HepG2 (cell line): ENCODE results near the gene RNU4-1. TPM values are rescaled to one million over a fixed set of nuclear protein-coding genes. Genes with fewer than 3 reads are reported as not detected.
A peak's percentile ranks its signal among the peaks of the same experiment; 100 is the strongest.

Experiments used
- IRF2 ChIP-seq: IDR thresholded peaks from 2 replicates; pipeline ENCODE4 v1.6.1; 2018; ENCODE audit warnings: missing genetic modification reagents, missing compliant biosample characterization
- MEIS1 ChIP-seq: sonication (generic); formaldehyde crosslinking; IDR thresholded peaks from 2 replicates; pipeline ENCODE4 v1.9.0; 2021; ENCODE audit warnings: mild to moderate bottlenecking, missing genetic modification reagents, moderate library complexity, borderline replicate concordance
- PHF21A ChIP-seq: sonication (generic); formaldehyde crosslinking; IDR thresholded peaks from 2 replicates; pipeline ENCODE4 v1.5.0; 2020; ENCODE audit warnings: mild to moderate bottlenecking, missing genetic modification reagents
- TP53 ChIP-seq: sonication (generic); formaldehyde crosslinking; conservative IDR thresholded peaks from 2 replicates; pipeline ENCODE4 v1.4.0; 2020; ENCODE audit warnings: missing genetic modification reagents
- ZNF143 ChIP-seq: sonication (generic); formaldehyde crosslinking; IDR thresholded peaks from 2 replicates; pipeline ENCODE4 v1.4.0; 2020; ENCODE audit warnings: missing genetic modification reagents
- ZNF430 ChIP-seq: sonication (generic); formaldehyde crosslinking; IDR thresholded peaks from 2 replicates; pipeline ENCODE4 v1.9.0; 2021; ENCODE audit warnings: mild to moderate bottlenecking, missing genetic modification reagents
- ZNF7 ChIP-seq: IDR thresholded peaks from 2 replicates; pipeline ENCODE4 v1.6.1; 2016; ENCODE audit warnings: missing biosample characterization, missing genetic modification reagents
- polyA plus RNA-seq, 8 experiments: library from polyadenylated mRNA; depleted of rRNA in 3 of 8; stranded (reverse) in 7 of 8; unstranded in 1 of 8; fragments of >200 nt; fragmentation: Illumina TruSeq in 4 of 8; extraction: Trizol in 4 of 8; gene quantifications; 2 replicates each; pipeline versions ENCODE4 v1.2.1 to v1.2.3, GENCODE V29; 2011 to 2016; ENCODE audit warnings: low read depth in 4 of 8, missing spikeins in 1 of 8, mixed read lengths in 1 of 8; ENCODE audit not compliant: insufficient read depth in 1 of 8
- total RNA-seq, 5 experiments: library from RNA; depleted of rRNA; stranded (reverse); fragments of >200 nt; fragmentation: Illumina TruSeq; extraction: Trizol; gene quantifications; 2 replicates each; pipeline ENCODE4 v1.2.3, GENCODE V29; 2016; ENCODE audit warnings: low read depth in 1 of 5
- TF ChIP-seq, protein P1 (sequence below): sonication (generic); formaldehyde crosslinking; IDR thresholded peaks from 2 replicates; pipeline ENCODE4; 2020; ENCODE audit warnings: missing genetic modification reagents, mild to moderate bottlenecking, borderline replicate concordance
- TF ChIP-seq, protein P2 (sequence below): sonication (generic); formaldehyde crosslinking; IDR thresholded peaks from 2 replicates; pipeline ENCODE4 v1.4.0; 2020; ENCODE audit warnings: missing genetic modification reagents
- TF ChIP-seq, protein P3 (sequence below): sonication (generic); formaldehyde crosslinking; IDR thresholded peaks from 2 replicates; pipeline ENCODE4 v1.5.1; 2020; ENCODE audit warnings: missing genetic modification reagents, mild to moderate bottlenecking, borderline replicate concordance
- TF ChIP-seq, protein P4 (sequence below): sonication (generic); formaldehyde crosslinking; IDR thresholded peaks from 2 replicates; pipeline ENCODE4 v1.4.0; 2020; ENCODE audit warnings: missing genetic modification reagents, borderline replicate concordance
- TF ChIP-seq, protein P5 (sequence below): sonication (generic); formaldehyde crosslinking; IDR thresholded peaks from 2 replicates; pipeline ENCODE4 v1.5.0; 2020; ENCODE audit warnings: mild to moderate bottlenecking, missing genetic modification reagents

RNU4-1 gene
- total and polyA plus RNA-seq, 2 of the 13 experiments (the other 11 are each of a cell fraction or from before 2014, with no cell fraction given) = 7,407 TPM; not detected in 1

DNA sequence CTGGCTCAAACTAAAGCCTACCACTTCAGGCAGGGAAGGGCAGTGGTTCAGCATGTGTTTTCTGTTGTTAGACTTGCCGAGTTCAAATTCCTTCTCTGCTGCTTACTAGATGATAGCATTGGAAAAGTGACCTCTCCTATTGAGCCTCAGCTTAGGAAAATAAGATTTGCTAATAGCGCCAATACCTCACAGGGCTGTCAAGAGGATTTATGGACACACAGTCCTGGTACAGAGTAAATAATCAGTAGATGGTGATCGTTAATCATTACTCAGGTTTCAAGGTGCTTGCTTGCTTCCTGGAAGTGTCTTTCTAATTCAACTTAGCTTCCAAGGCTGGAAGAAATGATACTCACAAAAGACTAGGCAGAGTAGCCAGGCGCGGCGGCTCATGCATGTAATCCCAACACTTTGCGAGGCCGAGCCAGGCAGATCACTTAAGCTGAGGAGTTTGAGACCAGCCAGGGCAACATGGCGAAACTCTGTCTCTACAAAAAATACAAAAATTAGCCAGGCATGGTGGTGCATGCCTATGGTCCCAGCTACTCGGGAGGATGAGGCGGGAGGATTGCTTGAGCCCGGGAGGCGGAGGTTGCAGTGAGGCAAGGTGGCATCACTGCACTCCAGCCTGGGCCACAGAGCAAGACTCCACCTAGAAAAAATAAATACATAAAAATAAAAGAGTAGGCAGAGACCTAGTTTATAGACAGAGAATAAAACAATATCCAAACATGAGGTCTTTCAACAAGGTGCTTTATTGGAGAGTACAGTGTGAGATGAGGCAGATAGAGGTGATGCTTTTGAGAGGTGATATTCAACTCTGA lies 28.6 kb upstream of the RNU4-1 start (continued):
- TF ChIP-seq MEIS1 (CRISPR knock-in tag) (peak; percentile 99), ZNF430 (CRISPR knock-in tag) (no peak), ZNF143 (no peak), PHF21A (CRISPR knock-in tag) (peak; percentile 82; the same call in 1 of the 2 replicates), IRF2 (CRISPR knock-in tag) (peak; percentile 34; the same call in 1 of the 2 replicates), TP53 (CRISPR knock-in tag) (0 out of 2 replicates have a peak, but pooled peaks have one; percentile 41), ZNF7 (CRISPR knock-in tag) (no peak)
- TF ChIP-seq, protein P1, sequence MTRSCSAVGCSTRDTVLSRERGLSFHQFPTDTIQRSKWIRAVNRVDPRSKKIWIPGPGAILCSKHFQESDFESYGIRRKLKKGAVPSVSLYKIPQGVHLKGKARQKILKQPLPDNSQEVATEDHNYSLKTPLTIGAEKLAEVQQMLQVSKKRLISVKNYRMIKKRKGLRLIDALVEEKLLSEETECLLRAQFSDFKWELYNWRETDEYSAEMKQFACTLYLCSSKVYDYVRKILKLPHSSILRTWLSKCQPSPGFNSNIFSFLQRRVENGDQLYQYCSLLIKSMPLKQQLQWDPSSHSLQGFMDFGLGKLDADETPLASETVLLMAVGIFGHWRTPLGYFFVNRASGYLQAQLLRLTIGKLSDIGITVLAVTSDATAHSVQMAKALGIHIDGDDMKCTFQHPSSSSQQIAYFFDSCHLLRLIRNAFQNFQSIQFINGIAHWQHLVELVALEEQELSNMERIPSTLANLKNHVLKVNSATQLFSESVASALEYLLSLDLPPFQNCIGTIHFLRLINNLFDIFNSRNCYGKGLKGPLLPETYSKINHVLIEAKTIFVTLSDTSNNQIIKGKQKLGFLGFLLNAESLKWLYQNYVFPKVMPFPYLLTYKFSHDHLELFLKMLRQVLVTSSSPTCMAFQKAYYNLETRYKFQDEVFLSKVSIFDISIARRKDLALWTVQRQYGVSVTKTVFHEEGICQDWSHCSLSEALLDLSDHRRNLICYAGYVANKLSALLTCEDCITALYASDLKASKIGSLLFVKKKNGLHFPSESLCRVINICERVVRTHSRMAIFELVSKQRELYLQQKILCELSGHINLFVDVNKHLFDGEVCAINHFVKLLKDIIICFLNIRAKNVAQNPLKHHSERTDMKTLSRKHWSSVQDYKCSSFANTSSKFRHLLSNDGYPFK (CRISPR knock-in tag) = no peak
- TF ChIP-seq, protein P2, sequence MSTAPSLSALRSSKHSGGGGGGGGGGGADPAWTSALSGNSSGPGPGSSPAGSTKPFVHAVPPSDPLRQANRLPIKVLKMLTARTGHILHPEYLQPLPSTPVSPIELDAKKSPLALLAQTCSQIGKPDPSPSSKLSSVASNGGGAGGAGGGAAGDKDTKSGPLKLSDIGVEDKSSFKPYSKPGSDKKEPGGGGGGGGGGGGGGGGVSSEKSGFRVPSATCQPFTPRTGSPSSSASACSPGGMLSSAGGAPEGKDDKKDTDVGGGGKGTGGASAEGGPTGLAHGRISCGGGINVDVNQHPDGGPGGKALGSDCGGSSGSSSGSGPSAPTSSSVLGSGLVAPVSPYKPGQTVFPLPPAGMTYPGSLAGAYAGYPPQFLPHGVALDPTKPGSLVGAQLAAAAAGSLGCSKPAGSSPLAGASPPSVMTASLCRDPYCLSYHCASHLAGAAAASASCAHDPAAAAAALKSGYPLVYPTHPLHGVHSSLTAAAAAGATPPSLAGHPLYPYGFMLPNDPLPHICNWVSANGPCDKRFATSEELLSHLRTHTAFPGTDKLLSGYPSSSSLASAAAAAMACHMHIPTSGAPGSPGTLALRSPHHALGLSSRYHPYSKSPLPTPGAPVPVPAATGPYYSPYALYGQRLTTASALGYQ (CRISPR knock-in tag) = peak; percentile 70
- TF ChIP-seq, protein P3, sequence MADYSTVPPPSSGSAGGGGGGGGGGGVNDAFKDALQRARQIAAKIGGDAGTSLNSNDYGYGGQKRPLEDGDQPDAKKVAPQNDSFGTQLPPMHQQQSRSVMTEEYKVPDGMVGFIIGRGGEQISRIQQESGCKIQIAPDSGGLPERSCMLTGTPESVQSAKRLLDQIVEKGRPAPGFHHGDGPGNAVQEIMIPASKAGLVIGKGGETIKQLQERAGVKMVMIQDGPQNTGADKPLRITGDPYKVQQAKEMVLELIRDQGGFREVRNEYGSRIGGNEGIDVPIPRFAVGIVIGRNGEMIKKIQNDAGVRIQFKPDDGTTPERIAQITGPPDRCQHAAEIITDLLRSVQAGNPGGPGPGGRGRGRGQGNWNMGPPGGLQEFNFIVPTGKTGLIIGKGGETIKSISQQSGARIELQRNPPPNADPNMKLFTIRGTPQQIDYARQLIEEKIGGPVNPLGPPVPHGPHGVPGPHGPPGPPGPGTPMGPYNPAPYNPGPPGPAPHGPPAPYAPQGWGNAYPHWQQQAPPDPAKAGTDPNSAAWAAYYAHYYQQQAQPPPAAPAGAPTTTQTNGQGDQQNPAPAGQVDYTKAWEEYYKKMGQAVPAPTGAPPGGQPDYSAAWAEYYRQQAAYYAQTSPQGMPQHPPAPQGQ = no peak
- TF ChIP-seq, protein P4, sequence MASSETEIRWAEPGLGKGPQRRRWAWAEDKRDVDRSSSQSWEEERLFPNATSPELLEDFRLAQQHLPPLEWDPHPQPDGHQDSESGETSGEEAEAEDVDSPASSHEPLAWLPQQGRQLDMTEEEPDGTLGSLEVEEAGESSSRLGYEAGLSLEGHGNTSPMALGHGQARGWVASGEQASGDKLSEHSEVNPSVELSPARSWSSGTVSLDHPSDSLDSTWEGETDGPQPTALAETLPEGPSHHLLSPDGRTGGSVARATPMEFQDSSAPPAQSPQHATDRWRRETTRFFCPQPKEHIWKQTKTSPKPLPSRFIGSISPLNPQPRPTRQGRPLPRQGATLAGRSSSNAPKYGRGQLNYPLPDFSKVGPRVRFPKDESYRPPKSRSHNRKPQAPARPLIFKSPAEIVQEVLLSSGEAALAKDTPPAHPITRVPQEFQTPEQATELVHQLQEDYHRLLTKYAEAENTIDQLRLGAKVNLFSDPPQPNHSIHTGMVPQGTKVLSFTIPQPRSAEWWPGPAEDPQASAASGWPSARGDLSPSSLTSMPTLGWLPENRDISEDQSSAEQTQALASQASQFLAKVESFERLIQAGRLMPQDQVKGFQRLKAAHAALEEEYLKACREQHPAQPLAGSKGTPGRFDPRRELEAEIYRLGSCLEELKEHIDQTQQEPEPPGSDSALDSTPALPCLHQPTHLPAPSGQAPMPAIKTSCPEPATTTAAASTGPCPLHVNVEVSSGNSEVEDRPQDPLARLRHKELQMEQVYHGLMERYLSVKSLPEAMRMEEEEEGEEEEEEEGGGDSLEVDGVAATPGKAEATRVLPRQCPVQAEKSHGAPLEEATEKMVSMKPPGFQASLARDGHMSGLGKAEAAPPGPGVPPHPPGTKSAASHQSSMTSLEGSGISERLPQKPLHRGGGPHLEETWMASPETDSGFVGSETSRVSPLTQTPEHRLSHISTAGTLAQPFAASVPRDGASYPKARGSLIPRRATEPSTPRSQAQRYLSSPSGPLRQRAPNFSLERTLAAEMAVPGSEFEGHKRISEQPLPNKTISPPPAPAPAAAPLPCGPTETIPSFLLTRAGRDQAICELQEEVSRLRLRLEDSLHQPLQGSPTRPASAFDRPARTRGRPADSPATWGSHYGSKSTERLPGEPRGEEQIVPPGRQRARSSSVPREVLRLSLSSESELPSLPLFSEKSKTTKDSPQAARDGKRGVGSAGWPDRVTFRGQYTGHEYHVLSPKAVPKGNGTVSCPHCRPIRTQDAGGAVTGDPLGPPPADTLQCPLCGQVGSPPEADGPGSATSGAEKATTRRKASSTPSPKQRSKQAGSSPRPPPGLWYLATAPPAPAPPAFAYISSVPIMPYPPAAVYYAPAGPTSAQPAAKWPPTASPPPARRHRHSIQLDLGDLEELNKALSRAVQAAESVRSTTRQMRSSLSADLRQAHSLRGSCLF (CRISPR knock-in tag) = peak; percentile 43; the same call in 1 of the 2 replicates
- TF ChIP-seq, protein P5, sequence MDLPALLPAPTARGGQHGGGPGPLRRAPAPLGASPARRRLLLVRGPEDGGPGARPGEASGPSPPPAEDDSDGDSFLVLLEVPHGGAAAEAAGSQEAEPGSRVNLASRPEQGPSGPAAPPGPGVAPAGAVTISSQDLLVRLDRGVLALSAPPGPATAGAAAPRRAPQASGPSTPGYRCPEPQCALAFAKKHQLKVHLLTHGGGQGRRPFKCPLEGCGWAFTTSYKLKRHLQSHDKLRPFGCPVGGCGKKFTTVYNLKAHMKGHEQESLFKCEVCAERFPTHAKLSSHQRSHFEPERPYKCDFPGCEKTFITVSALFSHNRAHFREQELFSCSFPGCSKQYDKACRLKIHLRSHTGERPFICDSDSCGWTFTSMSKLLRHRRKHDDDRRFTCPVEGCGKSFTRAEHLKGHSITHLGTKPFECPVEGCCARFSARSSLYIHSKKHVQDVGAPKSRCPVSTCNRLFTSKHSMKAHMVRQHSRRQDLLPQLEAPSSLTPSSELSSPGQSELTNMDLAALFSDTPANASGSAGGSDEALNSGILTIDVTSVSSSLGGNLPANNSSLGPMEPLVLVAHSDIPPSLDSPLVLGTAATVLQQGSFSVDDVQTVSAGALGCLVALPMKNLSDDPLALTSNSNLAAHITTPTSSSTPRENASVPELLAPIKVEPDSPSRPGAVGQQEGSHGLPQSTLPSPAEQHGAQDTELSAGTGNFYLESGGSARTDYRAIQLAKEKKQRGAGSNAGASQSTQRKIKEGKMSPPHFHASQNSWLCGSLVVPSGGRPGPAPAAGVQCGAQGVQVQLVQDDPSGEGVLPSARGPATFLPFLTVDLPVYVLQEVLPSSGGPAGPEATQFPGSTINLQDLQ = no peak
